Activated gamma-delta T cell treated with anti-CD3 and anti-CD28 coated beads, Interleukin-2, amount 50 U/mL, for 16 hours (primary cell): ENCODE results near the gene ABCA1.
"Not testable (repeated sequence)": the region's sequence is repeated elsewhere in the genome, so short reads cannot be mapped to it uniquely, and the experiment has no call there.

Experiments used
- DNase-seq: peaks from one replicate; pipeline ENCODE4 v3.0.0-alpha.2; 2020; ENCODE audit warnings: low read depth

The ABCA1 gene

DNA sequence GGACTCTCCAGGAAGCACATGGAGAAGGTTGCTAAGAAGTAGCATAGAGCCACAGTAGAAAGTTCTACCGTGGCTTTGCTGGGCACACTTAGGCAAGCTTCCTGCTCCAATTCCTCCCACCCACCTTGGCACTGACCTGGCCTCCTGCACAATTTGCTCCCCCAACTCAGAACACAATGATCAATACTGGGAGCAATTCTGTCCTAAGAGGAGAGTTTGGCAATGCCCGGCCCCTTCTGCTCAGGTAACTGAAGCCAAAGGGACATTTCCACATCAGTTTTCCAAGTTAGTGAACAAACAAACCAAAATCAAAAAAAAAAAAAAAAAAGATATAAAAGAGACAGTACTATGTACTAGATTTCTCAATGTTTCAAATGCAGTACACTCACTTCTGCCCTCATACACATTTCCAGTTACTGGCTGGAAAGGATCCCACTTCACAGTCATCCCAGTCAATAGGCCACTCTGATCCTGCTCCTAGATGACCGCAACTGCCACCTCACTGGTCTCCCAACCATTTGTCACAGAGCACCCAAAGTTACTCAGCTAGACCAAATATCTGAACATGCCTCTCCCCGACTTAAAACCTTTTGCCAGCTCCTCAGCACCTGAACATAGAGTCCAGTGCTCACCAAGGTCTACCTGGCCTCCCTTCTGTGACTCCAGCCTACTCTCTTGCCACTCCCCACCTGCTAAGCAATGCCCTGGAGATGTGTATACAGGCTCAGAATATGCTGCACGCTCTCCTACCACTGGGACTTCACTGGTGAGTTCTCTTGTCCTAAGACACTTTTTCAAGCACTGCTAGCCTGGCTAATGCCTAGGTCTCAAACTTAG lies 21.3 kb downstream of the ABCA1 start:
- no peak for DNase-seq

DNA sequence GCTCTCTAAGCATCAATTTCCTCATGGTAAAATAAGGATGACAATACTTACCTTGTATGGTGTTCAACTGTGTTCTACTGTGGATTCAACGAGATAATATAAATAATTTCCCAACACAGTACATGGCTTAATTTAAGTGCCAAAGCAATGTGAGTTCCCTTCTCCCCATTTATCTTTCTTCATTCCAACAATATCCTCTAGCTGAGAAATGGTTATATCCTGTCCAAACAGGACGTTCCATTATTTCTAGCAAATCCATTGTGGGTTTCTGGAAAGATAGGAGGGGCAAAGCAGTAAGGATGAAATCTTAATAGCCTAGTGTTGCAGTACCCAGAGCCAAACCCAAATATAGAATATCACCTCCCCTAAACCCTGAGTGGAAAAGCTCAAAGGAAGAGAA lies 22.0 kb downstream of the ABCA1 start:
- DNase-seq: no peak

DNA sequence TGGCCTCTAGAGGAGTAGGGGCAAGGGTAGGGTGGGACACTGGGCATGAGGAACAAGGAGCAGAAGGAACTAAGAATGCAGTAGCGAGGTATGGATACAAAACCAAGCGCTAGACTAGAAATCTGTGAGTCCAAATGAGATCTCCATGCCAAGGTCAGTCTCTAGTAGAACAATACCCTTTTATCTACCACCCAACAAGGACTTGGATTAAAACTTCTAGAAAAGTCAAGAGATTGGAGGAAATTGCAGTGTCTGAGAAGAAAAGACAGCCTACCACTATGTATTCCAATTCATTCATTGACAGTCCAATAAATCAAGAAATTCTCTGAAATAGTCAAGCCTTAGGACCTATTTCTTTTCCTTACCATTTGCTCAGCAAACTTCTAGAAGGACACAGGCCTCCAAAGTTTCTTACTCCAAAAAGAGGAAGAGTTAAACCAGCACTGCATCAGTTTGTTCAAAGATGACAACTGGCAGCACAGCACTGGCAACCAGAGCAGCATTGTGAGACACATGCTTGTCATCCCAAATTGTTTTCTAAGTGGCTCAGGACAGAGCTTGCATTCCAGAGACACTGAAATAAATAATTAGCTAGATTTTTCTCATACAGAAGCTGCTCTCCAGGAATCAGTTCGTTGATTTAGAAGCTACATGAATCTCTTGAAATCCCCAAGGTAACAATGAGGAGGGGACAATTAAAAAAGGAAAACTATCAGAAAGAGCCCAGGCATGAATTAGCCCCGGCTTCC lies 22.6 kb downstream of the ABCA1 start:
- DNase-seq: no peak

DNA sequence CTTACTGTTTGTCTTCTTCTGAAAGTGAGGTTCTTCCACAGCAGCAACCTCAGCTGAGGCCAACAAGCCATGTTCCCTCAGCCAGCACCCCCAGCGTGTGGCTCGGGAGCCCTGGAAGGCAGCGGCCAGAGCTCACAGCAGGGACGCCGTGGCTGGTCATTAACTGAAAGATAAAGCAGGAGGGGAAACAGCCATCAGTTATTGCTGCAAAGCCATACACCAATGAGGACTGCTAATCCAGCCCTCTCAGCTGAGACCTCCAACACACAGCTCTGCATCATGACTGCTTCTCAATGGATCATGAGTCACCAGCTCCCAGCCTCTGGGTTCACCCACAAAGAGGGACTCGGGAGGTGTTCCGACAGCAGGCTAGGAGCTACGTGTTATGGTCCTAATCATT lies 24.3 kb downstream of the ABCA1 start:
- no peak for DNase-seq

DNA sequence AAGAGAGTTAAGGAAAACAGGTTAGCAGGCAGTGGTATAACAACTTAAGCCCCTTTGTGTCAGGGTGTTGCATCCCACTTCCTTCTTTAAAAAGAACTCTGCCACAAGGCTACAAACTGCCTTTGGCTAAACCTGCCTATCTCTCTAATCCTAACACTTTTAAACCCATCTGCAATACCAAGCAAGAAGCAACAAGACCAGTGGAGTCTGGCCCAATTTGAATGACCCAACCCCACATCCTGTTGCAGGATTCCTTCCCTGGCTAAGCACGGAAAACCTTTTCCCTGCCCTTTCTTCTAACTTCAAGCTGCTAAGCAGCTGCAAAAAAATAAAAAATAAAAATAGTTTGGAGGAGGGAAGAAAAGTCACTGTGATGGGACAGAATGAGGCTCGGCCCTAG lies 27.1 kb downstream of the ABCA1 start:
- no peak for DNase-seq

DNA sequence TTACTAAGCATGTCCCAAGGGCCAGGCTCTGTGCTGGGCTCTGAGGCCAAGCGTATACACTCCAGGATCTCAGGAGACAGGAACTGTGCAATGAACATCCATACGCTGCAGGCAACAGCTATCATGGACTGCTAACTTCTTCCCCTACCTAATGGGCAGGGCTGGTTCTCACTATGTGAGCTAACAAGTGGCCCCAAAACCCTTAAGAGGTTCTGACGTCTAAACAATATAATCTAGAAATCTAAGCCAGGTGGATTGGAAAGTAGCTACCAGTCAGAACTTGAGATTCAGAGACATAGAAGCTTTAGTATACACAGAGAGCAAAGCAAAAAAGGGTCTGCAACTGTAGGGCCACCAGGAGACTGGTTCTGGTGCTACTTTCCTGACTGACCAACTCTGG lies 27.6 kb downstream of the ABCA1 start:
- no peak for DNase-seq

DNA sequence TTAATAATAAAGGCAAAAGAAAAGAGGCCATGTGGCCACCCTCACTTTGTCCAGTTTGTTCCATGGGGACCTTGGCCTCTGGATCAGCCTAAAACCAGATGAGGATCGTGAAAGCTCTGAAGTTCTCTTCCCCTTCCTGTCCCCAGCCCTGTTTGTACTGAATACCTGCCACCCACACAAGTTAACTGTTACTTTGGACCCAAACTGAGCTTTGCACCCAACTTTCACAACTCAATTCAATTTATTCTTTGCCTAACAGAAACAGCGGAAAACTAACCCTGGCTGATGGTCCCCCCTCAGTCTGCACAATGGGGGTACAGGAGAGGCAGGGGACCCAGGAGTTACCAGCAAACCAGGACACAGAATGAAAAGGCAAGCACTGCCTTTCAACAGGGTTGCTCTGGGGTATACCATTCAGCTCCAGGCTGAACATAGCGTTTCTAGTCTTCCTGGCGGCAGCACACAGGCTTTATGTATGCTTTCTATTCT lies 28.2 kb downstream of the ABCA1 start:
- no peak for DNase-seq

DNA sequence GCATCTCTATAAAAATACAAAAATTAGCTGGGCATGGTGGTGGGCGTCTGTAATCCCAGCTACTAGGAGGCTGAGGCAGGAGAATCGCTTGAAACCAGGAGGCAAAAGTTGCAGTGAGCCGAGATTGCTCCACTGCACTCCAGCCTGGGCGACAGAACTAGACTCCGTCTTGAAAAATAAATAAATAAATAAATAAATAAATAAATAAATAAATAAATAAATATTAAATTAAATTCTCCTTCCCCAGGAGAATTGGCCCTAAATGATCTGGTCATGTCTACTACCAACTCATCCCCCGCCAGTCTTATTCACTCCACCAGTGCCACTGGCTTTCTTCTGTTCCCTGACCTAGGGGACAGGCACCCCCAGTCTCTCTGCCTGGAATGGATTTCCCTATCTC lies 29.6 kb downstream of the ABCA1 start:
- not testable (repeated sequence) for DNase-seq

DNA sequence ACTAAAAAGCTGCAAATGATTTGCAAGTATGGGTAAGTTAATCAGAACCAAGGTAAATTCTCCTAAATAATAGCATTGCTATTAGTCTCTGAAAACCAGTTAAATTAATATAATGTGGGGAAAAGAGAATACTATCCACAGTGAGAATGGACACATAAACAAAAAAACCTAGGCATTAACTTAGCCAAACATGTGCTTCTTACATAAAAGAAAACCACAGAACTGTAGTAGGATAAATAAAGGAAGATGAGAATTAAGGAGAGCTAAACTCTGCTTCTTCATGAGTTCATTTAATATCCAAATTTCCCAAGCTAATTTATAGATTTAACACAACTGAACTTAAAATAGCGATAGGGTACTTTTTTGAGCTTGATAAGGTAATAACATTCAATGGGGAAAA lies 31.8 kb downstream of the ABCA1 start:
- DNase-seq: no peak

DNA sequence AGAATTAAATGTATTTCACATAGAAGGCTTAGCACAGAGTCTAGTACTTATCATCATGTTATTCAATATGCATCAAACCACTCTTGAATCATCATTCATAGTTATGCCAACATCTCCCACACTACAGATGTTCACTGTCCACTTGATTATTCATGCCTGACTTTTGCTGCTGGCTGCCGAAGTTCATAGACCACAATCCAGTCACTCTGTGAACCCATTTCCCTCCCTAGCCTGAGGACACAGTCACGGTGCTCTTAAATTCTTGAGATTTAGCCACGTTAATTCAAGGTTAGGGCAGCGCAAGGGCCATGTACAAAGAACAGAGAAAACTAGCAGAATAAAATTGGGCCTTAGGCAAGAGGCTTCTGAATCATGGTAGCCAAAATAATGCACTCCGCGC lies 32.4 kb downstream of the ABCA1 start:
- DNase-seq: no peak

DNA sequence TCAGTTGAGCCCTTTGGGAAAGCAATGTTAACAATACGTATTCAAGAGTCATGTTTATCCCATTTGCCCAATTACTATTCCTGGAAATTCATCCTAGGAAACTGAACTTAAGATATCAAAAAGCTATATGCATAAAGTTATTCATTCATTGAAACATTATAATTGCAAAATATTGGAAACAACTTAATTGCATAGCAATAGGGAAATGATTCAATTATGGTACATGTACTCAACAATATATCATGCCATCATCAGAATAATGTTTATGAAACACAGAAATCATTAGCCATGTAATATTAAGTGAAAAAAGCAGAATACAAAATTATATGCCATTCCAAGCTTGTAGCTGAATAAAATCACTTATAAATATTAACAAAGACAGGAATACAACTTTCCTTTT lies 35.3 kb downstream of the ABCA1 start:
- DNase-seq: no peak

DNA sequence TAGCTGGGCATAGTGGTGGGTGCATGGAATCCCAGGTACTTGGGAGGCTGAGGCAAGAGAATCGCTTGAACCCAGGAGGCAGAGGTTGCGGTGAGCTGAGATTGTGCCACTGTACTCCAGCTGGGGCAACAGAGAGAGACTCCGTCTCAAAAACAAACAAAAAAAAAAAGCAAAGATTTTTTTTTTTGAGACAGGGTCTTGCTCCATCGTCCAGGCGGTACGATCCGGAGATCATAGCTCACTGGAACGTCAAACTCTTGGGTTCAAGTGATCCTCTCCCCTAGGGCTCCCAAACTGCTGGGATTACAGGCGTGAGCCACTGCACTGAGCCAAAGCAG lies 37.6 kb downstream of the ABCA1 start:
- DNase-seq: no peak

DNA sequence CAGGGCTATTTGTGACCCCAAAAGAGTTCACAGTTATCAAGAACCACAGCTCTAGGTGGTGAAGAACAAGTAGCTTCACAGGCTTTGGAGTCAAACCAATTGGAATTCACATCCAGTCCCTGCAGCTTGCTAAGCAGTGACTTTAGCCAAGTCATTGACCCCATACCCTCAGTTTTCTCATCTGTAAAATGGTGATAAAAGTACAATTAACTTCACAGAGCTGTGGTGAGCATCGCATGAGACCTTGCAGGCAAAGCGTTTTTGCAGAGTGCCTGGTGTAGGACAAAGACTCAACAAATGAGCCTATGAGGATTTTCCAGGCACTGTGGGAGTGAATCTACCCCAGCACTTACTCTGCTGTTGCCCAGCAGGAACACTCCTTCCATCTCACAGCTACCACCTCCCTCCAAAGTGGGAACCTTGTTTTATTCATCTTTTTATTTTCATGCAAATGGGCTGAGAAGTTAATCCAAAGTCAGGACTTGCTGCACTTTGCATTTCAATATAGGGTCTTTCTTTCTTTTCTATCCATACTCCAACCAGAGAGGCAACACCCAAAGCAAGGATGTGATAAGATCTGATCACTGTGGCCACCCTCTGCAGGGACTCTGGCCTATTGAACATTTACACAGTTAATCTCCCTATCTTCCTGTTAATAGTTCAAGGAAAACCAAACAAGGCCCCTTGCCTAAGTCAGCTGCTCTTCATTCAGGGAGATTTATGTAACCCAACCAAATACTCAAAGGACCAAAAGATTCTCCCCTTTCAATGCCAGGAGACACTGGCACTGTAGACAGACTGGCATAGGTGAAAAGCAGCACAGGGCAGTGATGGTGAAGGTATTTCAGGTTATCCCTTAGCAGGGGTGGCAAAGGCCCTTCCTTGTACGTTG lies 41.9 kb downstream of the ABCA1 start:
- no peak for DNase-seq

DNA sequence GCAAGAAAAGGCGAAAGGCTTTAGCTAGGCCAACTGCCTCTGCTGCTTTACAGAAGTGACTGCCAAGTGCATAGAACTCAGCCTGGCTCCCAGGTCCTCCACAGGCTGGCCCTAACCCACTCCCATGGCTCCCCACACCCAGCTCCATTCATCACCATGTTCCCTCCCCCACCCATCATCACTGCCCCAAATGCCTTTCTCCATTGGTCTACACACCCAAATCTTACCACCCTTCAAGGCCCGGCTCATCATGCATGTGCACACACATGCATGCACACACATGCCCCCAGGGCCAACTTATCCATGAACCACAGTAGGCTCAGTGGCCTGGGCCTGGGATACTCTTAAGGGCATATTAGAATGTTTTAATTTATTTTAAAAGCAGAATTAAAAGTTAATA lies 44.8 kb downstream of the ABCA1 start:
- no peak for DNase-seq

DNA sequence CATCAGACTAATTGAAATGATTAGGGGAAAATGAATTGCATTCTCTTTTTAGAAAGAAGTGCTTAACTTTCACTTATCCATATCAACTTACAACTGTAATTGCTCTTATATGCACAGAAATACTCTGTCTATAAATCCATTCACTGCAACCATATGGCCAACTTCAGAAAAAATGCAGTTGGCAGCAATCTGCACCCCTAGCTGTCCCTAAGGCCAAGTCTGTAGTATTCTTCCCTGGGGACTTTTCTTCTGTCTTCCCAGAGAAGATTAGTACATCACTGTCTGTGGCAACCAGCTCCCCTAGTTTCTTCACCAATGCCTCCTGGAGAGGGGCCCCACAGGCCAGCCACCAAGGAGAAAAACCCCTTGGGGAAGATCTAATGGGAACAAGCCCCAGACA lies 45.4 kb downstream of the ABCA1 start:
- no peak for DNase-seq

DNA sequence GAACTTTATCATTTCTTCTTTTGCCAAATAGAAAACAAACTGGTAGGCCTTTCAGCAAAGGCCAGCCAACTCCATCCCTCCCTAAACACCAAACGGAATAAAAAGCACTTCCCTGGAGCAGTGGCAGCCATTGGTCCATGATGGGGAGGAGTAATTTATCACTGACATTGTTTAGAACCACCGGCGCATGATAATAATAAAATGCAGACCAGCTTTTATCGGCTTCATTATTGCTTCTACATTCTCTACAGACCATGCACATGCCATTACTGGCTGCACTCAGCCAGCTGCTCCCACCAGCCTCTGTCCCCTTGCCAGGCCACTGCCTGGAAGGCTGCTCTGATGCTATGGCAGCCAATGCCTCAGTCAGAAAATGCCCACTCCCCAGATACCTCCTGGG lies 45.9 kb downstream of the ABCA1 start:
- no peak for DNase-seq

DNA sequence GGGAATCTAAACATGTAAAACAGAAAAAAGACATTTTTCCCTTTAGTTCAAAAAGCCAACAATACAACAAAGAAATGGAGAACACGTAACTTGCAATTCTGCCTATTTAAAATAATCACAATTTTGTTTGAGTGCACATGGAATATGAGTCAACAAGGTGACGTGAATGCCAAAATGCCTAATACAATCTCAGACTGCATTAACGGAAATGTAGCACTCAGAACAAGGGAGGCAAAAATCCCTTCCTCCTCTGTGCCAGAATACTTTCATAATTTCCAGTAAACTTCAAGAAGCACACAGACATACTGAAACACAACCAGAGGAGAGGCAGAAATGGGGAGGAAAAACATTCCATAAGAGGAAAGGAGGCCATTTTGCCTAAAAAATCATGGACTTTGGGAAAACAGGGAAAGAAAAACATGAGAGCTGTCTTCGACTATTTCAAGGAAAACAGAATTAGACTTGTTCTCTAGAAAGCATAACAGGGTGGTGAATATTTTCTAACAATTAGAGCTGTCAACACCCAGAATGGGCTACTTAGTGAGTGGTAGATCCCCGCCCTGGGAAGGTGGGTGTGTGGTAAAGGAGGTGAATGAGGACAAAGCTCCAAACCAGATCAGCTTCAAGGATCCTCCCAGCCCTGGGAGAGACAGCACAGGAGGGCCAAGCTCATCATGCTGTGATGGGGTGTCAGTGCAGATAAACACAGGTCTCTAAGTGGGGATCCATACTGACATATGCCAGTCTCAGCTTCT lies 48.2 kb downstream of the ABCA1 start:
- no peak for DNase-seq

DNA sequence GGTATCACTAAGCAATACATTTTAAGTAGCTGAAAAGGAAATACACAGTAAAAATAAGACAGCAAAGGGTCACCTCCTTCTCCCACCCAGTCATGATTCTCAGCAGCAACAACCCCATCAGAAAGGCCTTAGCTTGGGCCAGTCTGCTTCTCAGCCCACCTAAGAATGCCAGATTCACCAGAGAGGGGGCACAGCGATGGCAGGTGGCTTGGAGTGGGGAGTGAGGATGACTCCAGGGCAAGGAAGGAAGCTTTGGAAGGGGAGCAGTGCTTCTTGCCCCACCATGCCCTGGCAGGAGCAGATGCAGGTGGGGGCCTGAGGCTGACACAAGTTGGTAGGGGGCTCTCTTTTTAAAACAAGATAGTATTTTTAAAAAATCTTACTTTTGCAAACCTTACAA lies 51.4 kb downstream of the ABCA1 start:
- no peak for DNase-seq

DNA sequence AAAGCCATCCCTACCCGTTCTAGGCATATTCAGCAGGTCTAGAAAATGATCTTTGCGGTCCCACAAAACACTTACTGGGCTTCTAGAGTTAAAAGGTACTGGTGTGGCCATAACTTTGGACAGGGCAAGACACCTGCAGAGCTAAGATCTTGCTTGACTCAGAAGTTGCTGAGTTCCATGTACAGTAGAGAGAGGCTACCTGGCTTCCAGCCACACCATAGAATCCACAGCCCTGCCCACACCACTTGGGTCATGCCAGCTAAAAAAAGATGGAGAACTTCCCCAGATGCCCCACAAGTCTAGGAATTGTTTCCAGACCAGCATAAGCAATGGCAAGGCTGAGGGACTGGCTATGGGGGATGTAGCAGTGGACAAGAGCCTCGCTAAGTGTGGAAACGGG lies 52.1 kb downstream of the ABCA1 start:
- no peak for DNase-seq

DNA sequence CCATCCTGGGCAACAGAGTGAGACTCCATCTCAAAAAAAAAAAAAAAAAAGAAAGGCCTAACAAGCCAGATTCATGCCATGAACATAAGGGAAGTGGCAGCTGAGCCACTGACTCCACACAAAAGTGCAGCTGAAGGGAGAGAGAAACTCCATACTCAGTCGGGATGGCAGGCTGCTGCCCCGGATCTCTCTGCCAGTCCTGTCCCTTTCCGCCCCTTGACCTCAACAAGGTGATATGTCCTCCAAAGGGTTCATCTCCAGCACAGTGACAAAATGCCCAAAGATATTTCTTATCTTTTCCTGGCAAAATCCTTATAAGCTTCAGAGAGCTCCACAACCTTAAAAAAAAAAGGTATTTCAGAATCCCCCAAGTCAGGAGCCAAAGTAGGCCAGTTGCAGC lies 52.6 kb downstream of the ABCA1 start:
- DNase-seq: no peak

DNA sequence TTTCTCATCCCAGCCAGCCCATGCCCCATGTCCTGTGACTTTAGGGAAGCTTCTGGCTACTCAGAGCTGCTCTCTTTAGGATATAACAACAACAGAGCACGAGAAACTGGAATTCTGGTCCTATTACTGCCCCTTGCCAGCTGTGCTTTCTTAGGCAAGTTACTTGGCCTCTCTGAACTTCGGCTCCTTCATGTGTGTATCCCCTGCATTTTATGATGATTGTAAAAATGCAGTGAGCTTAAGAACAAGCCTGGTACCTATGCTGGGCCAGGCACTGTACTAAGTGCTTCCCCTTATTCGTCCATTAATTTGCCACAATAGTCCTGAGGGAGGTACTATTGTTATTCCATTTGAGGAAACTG lies 54.5 kb downstream of the ABCA1 start:
- DNase-seq: no peak
